ENCODE data around the gene CPNE9. TPM values are rescaled to one million over a fixed set of nuclear protein-coding genes. Genes with fewer than 3 reads are reported as not detected.

CPNE9 gene
- total RNA-seq, 1 donor from 2014 or later = not detected

- Histone ChIP-seq H3K36me3 (peaks cover 83 to 99% of the 10 kb centered on the region in 2 donors), H3K27ac (no peak overlapping the region), H3K4me3 (no peak overlapping the region), H3K27me3 (no peaks in the 10 kb centered on the region), H3K9me3 (no peaks in the 10 kb centered on the region), H3K4me1 (no peaks in the 10 kb centered on the region)
- DNase-seq (ENCODE audit: low spot score in 2 of 2) = no peak
- TF ChIP-seq CTCF (IDR thresholded peaks at IDR 0.05) = no peak
- intact Hi-C loops (cut with DNase I) = no loop called here
Measured at GRCh38 chr3:9692416-9692815, 11.2 kb upstream of the CPNE9 start.

GRCh38 chr3:9695345-9695744 lies 8.3 kb upstream of the CPNE9 start:
- no peak for TF ChIP-seq CTCF (IDR thresholded peaks at IDR 0.05)
- no peaks in the 10 kb centered on the region for H3K27me3 ChIP-seq
- intact Hi-C loops (cut with DNase I) = no loop called here
- H3K4me1 ChIP-seq = no peaks in the 10 kb centered on the region
- DNase-seq (ENCODE audit: low spot score in 2 of 2) = no peak
- no peaks in the 10 kb centered on the region for H3K9me3 ChIP-seq
- no peak overlapping the region for H3K4me3 ChIP-seq
- no peak overlapping the region for H3K27ac ChIP-seq
- H3K36me3 ChIP-seq = peaks cover 64 to 99% of the 10 kb centered on the region in 2 donors

- no peak for DNase-seq (ENCODE audit: low spot score in 2 of 2)
- Histone ChIP-seq H3K4me1 (no peaks in the 10 kb centered on the region), H3K4me3 (no peak overlapping the region), H3K27ac (no peak overlapping the region), H3K9me3 (no peaks in the 10 kb centered on the region), H3K36me3 (peaks cover 60 to 98% of the 10 kb centered on the region in 2 donors), H3K27me3 (no peaks in the 10 kb centered on the region)
- intact Hi-C loops (cut with DNase I) = no loop called here
- no peak for TF ChIP-seq CTCF (IDR thresholded peaks at IDR 0.05)
Measured at GRCh38 chr3:9695746-9696145, 7.9 kb upstream of the CPNE9 start.

- no peak for DNase-seq (ENCODE audit: low spot score in 2 of 2)
- intact Hi-C loops (cut with DNase I) = no loop called here
- Histone ChIP-seq H3K4me1 (no peaks in the 10 kb centered on the region), H3K27ac (no peak overlapping the region), H3K27me3 (no peaks in the 10 kb centered on the region), H3K9me3 (no peaks in the 10 kb centered on the region), H3K36me3 (peaks cover 55 to 98% of the 10 kb centered on the region in 2 donors), H3K4me3 (no peak overlapping the region)
- TF ChIP-seq CTCF (IDR thresholded peaks at IDR 0.05) = no peak
Measured at GRCh38 chr3:9696480-9697220, 7.0 kb upstream of the CPNE9 start.

GRCh38 chr3:9697892-9698291 lies 5.7 kb upstream of the CPNE9 start:
- Histone ChIP-seq H3K36me3 (peaks cover 50 to 98% of the 10 kb centered on the region in 2 donors), H3K9me3 (no peaks in the 10 kb centered on the region), H3K27ac (no peak overlapping the region), H3K4me1 (no peaks in the 10 kb centered on the region), H3K4me3 (no peak overlapping the region), H3K27me3 (no peaks in the 10 kb centered on the region)
- no peak for DNase-seq (ENCODE audit: low spot score in 2 of 2)
- intact Hi-C loops (cut with DNase I) = no loop called here
- no peak for TF ChIP-seq CTCF (IDR thresholded peaks at IDR 0.05)
